Activated CD4-positive, alpha-beta T cell treated with anti-CD3 and anti-CD28 coated beads for 4 hours (primary cell): ENCODE measurements around the gene PLXND1.
"Not testable (repeated sequence)": the region's sequence is repeated elsewhere in the genome, so short reads cannot be mapped to it uniquely, and the experiment has no call there.

Experiments used
- DNase-seq, 2 donors: peaks; one replicate each; pipeline ENCODE4 v3.0.0-alpha.2; 2020

PLXND1 gene, protein sequence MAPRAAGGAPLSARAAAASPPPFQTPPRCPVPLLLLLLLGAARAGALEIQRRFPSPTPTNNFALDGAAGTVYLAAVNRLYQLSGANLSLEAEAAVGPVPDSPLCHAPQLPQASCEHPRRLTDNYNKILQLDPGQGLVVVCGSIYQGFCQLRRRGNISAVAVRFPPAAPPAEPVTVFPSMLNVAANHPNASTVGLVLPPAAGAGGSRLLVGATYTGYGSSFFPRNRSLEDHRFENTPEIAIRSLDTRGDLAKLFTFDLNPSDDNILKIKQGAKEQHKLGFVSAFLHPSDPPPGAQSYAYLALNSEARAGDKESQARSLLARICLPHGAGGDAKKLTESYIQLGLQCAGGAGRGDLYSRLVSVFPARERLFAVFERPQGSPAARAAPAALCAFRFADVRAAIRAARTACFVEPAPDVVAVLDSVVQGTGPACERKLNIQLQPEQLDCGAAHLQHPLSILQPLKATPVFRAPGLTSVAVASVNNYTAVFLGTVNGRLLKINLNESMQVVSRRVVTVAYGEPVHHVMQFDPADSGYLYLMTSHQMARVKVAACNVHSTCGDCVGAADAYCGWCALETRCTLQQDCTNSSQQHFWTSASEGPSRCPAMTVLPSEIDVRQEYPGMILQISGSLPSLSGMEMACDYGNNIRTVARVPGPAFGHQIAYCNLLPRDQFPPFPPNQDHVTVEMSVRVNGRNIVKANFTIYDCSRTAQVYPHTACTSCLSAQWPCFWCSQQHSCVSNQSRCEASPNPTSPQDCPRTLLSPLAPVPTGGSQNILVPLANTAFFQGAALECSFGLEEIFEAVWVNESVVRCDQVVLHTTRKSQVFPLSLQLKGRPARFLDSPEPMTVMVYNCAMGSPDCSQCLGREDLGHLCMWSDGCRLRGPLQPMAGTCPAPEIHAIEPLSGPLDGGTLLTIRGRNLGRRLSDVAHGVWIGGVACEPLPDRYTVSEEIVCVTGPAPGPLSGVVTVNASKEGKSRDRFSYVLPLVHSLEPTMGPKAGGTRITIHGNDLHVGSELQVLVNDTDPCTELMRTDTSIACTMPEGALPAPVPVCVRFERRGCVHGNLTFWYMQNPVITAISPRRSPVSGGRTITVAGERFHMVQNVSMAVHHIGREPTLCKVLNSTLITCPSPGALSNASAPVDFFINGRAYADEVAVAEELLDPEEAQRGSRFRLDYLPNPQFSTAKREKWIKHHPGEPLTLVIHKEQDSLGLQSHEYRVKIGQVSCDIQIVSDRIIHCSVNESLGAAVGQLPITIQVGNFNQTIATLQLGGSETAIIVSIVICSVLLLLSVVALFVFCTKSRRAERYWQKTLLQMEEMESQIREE (N-terminal part only)

DNA sequence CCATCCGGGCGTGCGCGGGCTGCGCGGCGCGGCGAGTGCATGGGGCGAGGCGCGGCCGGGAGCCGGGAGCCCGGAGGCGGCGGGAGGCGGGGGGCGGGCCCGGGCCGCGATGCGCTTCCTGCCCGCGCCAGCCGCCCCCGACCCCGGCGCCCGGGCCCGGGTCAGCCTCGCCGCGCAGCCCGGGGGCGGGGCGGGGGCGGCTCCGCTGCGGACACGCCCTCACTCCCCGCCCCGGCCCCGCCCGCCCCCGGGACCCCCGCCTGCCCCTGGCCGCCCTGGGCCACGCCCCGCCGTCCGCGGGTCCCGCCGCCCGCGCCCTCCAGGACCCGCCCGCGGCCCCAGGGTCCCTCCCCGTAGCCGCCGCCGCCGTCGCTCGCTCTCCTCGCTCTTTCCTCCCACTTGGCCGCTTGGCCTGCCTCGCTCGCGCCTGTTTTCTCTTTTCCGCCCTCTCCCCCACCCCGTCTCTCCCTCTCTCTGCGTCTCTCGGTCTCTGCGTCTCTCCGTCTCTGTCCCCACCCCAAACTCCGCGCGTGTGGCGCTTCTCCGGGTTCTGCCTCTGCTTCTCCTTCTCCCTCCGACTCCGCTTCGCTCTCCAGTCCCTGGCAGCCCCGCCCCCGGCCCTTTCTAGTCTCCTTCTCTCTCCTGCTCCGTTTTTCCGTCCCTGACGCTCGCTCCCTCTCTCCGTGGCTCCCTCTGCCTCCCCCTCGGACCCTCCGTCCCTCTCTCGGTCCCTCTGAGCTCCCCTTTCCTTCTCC, at the start of gene PLXND1:
PLXND1 (minus strand) TSS at position 41 of the 755 bp plus-strand sequence; CDS start at position 4, 37 bp downstream.
- DNase-seq: peak; percentile 41 to 47

DNA sequence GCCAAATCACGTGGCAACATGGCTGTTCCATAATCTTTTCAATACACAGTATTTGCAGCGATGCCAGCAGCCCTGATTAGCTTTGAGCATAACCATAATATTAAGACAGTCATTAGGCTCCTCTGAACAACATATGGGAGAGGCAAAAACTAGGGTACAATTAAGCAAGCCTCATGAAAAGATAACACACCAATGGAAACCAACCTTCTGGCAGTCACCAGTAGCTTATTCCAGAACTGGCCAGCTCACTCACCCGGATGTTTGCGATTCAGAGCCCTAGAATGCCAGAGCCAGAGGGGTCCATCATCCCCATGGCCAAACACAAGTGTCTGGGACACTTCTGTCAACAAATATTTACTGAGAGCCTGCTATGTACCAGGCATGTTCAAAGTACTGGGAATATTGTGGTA, 48.8 kb upstream of the PLXND1 start:
- DNase-seq: no peak

DNA sequence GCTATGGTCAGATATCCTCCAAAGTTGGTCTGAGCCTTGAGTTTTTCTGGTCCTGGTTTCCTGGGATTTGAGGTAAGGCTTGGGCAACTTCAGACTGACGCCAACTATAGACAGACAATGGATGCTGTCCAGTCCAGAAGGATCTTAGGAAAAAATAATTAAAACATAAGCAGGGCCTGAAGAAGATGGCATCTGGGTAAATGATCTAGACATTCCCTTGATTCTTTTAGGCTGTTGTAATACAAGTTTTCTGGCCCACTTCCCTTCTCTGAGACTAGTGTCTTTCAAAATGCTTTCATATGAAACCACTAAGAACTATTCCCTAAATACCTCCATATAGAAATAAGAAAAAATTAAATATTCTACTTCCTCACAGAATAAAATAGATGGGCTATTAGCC, 47.7 kb upstream of the PLXND1 start:
- DNase-seq: no peak

DNA sequence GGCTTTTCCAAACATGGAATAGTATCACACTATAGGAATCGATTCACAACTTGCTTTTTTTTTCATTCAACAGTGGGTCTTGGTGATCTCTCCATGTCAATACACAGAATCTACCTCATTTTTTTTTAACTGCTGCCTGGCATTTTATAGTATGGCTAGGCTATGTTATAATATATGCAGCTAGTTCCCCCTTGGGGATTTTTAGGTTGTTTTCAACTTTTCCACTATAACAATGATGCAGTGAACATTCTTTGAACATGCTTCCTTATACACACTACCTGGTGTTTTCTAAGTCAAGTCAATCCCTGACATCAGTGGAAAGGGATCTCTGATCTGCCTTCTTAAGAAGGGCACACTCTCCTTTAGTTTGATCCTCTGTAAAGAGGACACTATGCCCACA, 46.5 kb upstream of the PLXND1 start:
- no peak for DNase-seq

DNA sequence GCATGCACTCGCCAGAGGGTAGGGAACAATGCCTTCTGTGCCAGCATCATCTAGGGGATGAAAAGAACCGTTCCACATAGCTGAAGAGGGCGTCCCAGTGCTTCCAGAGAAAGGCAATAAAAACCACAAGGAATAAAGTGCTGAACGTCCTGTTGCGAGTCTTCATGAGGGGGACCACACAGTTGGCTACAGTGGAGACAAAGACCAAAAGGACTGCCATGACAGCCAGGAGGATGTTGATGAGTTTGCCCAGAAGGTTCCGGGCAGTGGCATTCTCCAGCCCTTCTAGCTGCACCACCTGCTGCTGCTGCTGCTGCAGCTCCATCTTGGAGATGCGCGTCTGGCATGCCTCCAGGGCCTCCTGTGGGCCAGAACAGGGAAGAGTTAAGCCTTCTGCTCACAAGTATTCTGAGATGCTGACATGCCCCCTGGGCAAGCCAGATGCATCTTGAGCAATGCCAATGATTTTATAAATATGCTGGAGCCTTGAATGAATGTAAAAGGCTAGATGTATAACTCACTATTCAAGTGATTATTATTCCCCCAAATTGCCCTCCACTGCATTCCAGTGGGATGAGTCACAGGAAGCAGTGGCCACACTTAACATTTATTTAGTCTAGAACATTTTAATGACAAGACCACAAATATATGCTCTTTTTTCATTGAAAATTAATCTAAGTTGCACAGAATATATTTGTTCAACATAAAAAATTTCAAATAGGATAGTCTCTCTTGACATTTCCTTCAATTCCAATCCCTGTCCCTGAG, 45.1 kb upstream of the PLXND1 start:
- no peak for DNase-seq

DNA sequence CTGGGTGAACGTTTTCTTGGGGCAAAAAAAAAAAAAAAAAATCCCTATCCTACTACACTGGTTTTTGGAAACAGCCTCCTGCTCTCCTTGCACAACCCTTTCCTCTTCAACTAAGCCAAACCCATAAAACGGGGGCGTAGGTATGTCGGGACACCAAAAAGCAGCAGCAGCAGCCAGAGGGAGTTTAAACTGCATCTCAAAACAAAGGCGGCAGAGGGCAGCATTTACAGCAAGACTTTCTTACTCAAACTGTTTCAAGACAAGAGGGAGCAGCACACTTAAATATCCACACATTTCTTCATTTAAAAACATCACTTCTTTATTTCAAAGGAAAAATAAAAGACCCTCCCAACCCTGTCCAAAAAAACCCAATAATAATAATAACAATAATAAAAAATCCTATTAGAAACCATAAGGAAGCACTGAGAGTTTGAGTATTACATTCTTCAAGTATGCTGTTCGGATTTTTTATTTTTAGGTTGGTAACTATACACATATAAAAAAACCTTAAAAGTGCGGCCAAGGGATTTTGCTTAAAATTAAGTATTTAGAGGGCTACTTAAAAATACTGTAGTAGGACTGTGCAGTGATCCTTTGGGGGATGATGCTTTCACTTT, 43.9 kb upstream of the PLXND1 start:
- DNase-seq: peak; percentile 33 to 55

DNA sequence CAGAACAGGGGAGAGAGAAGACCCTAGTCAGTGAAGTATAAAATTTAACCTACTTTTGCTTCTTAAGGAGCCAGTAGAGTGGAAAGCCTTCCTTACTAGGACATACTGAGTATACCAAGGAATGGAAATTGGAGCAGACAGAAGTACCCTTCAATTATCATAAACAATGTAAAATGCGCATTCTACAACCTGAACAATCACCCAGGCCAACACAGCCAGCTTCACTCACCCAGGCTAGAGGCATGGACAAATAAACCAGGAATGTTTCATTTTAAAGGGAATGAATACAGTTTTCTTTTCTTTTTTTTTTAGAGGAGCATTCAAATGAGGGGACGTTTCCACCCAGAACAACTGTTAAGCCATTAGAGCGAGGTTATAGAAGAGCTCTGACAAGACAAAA, 41.9 kb upstream of the PLXND1 start:
- DNase-seq: no peak

DNA sequence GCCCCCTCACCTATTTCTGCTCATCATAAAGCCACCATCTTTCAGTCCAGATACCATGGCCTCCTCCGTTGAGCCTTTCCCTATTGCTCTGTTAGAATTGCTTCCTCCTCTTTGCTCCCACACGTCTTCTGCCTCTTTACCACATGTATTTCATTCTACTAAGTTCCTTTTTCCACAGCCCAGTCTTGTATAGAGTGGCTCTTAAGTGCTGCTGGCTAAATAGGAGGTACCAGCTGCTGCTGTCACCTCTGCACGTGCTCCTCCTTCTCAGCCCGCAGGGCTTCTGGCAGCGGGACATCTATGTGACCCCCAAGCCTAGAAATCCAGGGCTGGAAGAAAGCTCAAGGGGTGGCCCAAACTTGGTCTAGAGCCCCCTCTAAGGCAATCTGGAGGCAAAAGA, 38.8 kb upstream of the PLXND1 start:
- DNase-seq: no peak

DNA sequence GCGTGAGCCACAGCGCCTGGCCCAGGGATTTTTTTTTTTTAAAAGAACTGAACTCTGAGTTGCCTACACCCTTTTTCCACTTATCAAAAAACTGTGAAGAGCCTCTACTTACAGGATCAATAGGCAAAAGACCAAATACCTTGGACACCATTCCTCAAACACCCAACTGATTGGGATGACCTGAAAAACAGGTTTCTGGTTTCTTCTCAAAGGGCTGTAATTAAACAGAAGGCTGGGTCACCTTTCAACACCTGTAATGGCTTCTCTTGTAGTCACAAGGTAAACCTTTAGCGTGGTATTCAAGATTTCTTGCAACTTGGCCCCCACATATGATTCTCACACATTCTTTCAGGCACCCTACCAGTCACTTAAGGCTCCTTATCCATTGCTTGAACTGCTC, 38.4 kb upstream of the PLXND1 start:
- no peak for DNase-seq

DNA sequence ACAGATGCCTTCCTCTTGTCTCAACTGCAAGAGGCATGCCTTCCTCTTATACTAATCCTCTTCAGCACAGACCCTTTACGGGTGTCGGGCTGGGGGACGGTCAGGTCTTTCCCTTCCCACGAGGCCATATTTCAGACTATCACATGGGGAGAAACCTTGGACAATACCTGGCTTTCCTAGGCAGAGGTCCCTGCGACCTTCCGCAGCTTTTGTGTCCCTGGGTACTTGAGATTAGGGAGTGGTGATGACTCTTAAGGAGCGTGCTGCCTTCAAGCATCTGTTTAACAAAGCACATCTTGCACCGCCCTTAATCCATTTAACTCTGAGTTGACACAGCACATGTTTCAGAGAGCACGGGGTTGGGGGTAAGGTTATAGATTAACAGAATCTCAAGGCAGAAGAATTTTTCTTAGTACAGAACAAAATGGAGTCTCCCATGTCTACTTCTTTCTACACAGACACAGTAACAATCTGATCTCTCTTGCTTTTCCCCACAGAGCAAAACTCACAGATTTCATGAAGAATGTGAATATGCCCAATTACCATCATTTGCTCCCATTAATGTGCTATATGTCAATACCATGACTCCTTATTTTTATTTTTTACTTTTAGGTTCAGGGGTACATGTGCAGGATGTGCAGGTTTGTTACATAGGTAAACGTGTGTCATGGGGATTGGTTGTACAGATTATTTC, 35.2 kb upstream of the PLXND1 start:
- not testable (repeated sequence) for DNase-seq

DNA sequence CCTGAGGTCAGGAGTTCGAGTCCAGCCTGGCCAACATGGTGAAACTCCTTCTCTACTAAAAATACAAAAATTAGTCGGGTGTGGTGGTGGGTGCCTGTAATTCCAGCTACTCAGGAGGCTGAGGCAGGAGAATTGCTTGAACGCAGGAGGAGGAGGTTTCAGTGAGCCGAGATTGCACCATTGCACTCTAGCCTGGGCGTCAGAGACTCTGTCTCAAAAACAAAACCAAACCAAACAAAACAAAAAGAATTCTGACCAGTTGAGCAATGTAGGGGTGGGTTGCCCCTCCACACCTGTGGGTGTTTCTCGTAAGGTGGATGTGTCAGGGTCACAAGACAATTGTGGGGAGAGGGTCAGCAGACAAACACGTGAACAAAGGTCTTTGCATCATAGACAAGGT, 34.5 kb upstream of the PLXND1 start:
- not testable (repeated sequence) for DNase-seq

DNA sequence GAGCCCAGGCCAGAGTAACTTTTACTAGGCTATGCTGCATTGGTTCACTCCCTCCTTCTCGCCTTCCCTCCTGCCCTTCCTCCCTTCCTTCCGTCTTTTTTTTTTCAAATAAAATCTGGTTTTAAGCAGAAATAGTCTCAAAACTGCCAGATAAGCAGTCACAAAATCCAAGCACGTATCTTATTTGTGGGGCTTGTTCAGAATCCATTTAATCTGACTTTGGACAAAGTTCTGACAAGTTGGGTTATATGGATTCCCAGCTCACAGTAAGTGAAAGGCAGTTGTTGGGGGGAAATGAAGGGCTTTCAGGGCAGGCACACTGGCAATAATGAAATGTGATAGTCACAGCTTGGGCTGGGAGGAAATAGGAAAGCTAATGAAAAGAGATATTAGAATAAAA, 32.0 kb upstream of the PLXND1 start:
- no peak for DNase-seq

DNA sequence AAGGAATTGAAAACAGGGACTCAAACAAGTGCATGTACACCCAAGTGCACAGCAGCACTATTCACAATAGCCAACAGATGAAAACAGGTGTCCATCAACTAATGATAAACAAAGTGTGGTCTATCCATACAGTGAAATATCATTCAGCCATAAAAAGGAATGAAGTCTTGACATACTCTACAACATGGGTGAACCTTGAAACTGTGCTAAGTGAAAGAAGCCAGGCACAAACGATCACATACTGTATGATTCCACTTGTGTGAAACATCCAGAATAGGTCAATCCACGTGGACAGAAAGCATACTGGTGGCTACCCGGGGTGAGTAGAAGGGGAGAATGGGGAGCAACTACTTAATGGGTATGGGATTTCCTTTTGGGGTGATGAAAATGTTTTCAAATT, 29.6 kb upstream of the PLXND1 start:
- DNase-seq: no peak

DNA sequence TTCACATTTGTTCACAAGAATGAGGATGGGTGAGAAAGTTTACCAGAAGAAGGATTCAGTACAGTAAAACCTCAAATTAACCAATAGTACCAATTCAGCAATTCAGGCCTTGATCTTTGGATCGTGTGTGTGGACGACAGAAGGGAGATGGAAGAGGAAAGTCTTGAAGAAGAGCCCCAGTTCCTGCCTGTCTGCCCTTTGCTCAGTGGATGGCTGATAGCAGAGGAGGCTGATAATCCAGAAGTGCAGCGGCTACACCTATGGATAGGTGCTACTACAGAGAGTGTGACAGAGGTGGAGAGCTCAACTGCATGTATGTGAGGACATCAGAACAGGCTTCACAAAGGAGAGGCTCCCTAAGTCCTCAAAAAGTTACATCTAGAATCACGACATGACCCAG, 29.2 kb upstream of the PLXND1 start:
- DNase-seq: no peak

DNA sequence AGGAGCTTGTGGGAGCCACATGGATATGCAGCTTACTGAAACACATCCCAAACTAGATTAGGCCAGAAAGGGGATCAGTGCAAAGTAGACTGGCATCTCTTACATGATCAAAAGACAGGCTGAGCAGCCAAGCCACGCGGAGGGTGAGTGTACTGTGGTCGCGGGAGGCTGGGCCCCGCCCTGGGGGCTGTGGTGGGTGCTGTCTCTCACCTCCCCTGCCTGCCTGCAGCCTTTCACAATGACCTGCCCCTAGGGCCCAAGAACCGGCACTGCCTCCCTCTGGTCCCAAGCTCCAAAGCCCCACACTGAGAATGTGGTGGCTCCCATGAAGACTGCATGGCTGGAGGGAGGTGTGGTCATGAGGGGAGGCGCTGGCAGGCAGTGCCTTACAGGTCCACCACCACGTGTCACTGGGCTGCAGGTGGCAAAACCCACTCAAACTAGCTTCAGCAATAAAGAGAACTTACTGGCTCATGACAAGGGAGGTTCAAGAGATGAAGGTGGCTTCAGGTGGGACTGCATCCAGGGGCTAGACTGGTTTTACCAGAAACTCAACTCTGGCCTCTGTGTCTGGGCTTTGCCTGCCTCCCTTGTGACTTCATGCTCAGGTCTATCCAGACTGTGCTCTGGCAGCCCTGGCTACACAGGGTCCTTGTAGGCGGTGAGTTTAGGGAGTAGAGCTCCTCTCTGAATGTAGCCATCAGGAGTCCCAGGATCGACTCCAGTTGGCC, 27.4 kb upstream of the PLXND1 start:
- DNase-seq: no peak

DNA sequence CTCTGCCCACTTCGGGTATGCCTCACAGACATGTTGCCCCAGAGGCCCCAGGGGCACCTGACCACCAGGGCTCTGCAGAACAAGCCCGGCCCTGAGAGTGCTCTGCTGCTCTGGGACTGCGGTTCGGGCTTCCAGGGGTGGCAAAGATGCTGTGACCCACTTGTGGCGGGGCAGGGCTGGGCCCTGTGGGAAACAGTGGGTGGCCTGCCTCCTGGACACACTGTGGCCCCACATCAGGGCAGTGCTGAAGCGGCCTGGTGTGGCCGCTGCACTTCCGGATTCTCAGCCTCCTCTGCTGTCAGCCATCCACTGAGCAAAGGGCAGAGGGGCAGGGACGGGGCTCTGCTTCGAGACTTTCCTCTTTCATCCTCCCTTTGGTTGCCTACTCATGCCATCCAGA, 26.5 kb upstream of the PLXND1 start:
- DNase-seq: no peak

DNA sequence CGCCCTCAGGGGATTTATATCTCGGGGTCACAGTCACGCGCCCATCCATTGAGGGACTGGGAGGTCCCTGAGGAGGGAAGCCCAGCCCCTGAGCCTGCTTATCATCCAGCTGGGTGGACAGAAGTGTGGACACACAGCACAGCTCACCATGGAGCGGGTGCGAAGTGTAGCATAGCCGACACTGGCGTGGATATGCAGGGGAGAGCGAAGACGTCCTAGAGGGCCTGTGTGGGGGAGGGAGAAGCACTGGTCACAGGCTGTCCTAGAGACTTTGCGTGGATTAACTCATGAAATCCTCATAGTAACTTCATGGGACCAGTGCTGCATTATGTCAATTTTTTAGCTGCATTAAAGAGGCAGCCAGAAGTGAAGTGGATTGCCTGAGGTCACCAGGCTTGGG, 26.1 kb upstream of the PLXND1 start:
- no peak for DNase-seq

DNA sequence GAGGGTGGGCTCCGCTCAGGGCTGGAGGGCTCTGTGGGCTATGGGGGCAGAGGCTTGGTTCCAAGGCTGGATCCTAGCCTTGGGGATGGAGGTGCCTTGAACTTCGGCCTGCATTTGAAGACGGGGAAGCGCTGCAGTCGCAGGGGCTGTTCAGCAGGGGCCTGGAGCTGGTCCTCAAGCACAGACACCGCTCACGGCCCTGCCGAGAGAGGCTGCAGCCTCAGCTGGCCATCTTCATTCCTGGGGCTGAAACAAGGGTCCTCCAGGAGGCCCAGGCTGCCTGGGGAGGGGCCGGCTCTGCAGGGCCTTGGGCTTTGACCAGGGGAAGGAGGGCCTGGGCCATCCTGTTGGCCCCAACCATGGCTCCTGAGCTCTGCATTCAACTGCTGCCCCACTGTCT, 25.6 kb upstream of the PLXND1 start:
- DNase-seq: no peak

DNA sequence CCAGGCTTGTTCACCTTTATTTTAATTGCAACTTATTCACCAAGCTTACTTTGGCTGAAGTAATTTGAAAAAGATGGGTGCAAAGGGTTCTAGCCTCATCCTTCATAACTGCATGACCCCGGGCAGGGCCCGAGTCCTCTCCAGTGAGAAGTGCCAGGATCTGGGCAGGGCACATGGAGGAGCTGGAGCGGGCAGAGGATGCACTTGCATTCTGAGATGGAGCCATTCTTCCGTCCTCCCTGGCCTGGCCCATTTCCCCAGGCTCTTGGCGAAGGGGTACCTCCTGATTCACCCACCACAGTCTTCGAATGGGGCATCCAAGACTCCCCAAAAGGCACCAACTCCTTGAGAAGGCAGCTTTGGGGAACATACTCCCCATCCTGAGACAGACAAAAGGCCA, 22.5 kb upstream of the PLXND1 start:
- no peak for DNase-seq

DNA sequence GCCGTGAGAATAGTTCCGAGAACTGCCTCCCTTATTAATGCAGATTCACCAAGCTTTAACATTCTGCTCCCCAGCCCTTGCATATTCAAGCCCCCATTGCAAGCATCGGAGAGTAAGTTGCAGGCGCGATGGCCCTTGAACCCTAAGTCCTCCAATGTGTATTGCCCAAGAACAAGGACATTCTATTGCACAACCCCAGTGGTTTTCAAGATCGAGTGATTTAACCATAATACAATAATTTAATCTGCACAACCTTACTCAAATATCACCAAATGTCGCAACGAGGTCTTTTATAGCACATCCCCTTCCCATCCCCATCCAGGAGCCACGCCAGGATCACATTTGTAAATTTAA, 21.7 kb upstream of the PLXND1 start:
- DNase-seq: no peak
